Ascending aorta (tissue), 2 donors: ENCODE results near the gene SZT2. TPM values are rescaled to one million over a fixed set of nuclear protein-coding genes. Genes with fewer than 3 reads are reported as not detected.

ENCODE experiments used
- DNase-seq, 2 donors: peaks; one replicate each; pipeline ENCODE4 v3.0.0-alpha.2; 2019; ENCODE audit warnings: low spot score in 2 of 2
- H3K27ac ChIP-seq, 2 donors: fragments of 200-600 bp; sonication (generic); one replicate each; pipeline ENCODE4 v1.5.1; 2016 to 2017; ENCODE audit warnings: mild to moderate bottlenecking in 1 of 2
- H3K27me3 ChIP-seq: fragments of 200-600 bp; sonication (generic); one replicate; pipeline ENCODE4 v1.5.1; 2017
- H3K36me3 ChIP-seq, 2 donors: fragments of 200-600 bp; sonication (generic); one replicate each; pipeline ENCODE4 v1.5.1; 2016
- H3K4me1 ChIP-seq, 2 donors: fragments of 200-600 bp; sonication (generic); one replicate each; pipeline ENCODE4 v1.5.1; 2016 to 2017; ENCODE audit warnings: mild to moderate bottlenecking in 1 of 2
- H3K4me3 ChIP-seq, 2 donors: fragments of 200-600 bp; sonication (generic); one replicate each; pipeline ENCODE4 v1.5.1; 2016 to 2017; ENCODE audit warnings: mild to moderate bottlenecking in 1 of 2
- H3K9me3 ChIP-seq, 2 donors: fragments of 200-600 bp; sonication (generic); one replicate each; pipeline ENCODE4 v1.5.1; 2016
- CTCF ChIP-seq, 3 experiments: fragments of 200-600 bp in 2 of 3; fragments of 450-650 bp in 1 of 3; sonication (generic) in 2 of 3; IDR thresholded peaks; one replicate each; pipeline ENCODE4 v1.5.1; 2016 to 2019; ENCODE audit warnings: antibody characterized with exemption in 3 of 3, mild to moderate bottlenecking in 1 of 3, moderate library complexity in 1 of 3
- intact Hi-C: fragments of 100-400 bp; cut with DNase I; formaldehyde crosslinking; loops from one replicate; pipeline ENCODE4 v1.15.1; 2023
- total RNA-seq: library from RNA; depleted of rRNA; stranded (reverse); fragments of >200 nt; gene quantifications from one replicate; pipeline ENCODE4 v1.1.0, GENCODE V29; 2016

Gene SZT2
- total RNA-seq, 1 donor from 2014 or later, result 35.9 TPM

- Histone ChIP-seq H3K9me3 (no peaks in the 10 kb centered on the region), H3K27me3 (no peaks in the 10 kb centered on the region), H3K27ac (no peak overlapping the region), H3K36me3 (peaks cover 53 to 87% of the 10 kb centered on the region in 2 donors), H3K4me3 (no peak overlapping the region), H3K4me1 (no peaks in the 10 kb centered on the region)
- intact Hi-C loops, result no loop called here
- DNase-seq, result peak in 1 of 2 donors; percentile 41
- no peak for TF ChIP-seq CTCF (IDR thresholded peaks at IDR 0.05)
Observed at GRCh38 chr1:43441166-43441893, 51.6 kb downstream of the SZT2 start.

- Histone ChIP-seq H3K27me3 (no peaks in the 10 kb centered on the region), H3K27ac (no peak overlapping the region), H3K36me3 (peaks cover 61 to 94% of the 10 kb centered on the region in 2 donors), H3K4me1 (no peaks in the 10 kb centered on the region), H3K9me3 (no peaks in the 10 kb centered on the region), H3K4me3 (no peak overlapping the region)
- no peak for TF ChIP-seq CTCF (IDR thresholded peaks at IDR 0.05)
- peak in 1 of 2 donors; percentile 61 for DNase-seq
- intact Hi-C loops, result no loop called here
Observed at GRCh38 chr1:43441894-43442637, 52.4 kb downstream of the SZT2 start.

DNA sequence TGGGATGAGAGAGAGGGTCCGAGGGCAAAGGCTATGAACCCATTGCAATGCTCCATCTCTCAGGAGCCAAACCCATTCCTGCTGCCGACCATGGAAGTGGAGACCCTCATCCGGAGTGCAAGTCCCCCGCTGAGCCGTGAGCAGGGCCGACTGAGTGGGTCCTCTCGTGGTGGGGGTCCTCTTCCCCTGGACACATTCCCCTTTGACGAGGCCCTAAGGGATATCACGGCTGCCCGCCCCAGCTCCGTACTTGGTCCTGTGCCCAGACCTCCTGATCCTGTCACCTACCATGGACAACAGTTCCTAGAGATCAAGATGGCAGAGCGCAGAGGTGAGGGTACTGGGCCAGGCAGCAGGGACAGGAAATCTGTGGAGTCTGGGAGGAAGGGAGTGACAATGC lies 53.1 kb downstream of the SZT2 start:
- Histone ChIP-seq H3K36me3 (peaks cover 67 to 97% of the 10 kb centered on the region in 2 donors), H3K4me3 (no peak overlapping the region), H3K27me3 (no peaks in the 10 kb centered on the region), H3K9me3 (no peaks in the 10 kb centered on the region), H3K27ac (no peak overlapping the region), H3K4me1 (no peaks in the 10 kb centered on the region)
- DNase-seq, result peak in 1 of 2 donors; percentile 59
- TF ChIP-seq CTCF (IDR thresholded peaks at IDR 0.05), result no peak
- intact Hi-C loops, result no loop called here

GRCh38 chr1:43443197-43443946 lies 53.7 kb downstream of the SZT2 start:
- H3K4me3 ChIP-seq, result no peak overlapping the region
- peaks cover 72 to 98% of the 10 kb centered on the region in 2 donors for H3K36me3 ChIP-seq
- H3K27ac ChIP-seq, result no peak overlapping the region
- intact Hi-C loops, result no loop called here
- peak in 1 of 2 donors; percentile 57 for DNase-seq
- TF ChIP-seq CTCF (IDR thresholded peaks at IDR 0.05), result no peak
- no peaks in the 10 kb centered on the region for H3K4me1 ChIP-seq
- H3K9me3 ChIP-seq, result no peaks in the 10 kb centered on the region
- H3K27me3 ChIP-seq, result no peaks in the 10 kb centered on the region

GRCh38 chr1:43444151-43444828 lies 54.6 kb downstream of the SZT2 start:
- peak in 1 of 2 donors; percentile 47 for DNase-seq
- Histone ChIP-seq H3K4me3 (no peak overlapping the region), H3K27me3 (no peaks in the 10 kb centered on the region), H3K9me3 (no peaks in the 10 kb centered on the region), H3K4me1 (no peaks in the 10 kb centered on the region), H3K27ac (no peak overlapping the region), H3K36me3 (peaks cover 69 to 98% of the 10 kb centered on the region in 2 donors)
- intact Hi-C loops, result no loop called here
- TF ChIP-seq CTCF (IDR thresholded peaks at IDR 0.05), result no peak
